GM23338 (cell line): ENCODE measurements around the gene ERI2. TPM values are rescaled to one million over a fixed set of nuclear protein-coding genes. Genes with fewer than 3 reads are reported as not detected.

Experiments used
- ATAC-seq: fragments of 200-7000 bp; cut with Tn5 transposase; 3 replicates; pipeline ENCODE4 v1.9.1; 2020
- DNase-seq: peaks from one replicate; pipeline ENCODE4 v3.0.0-alpha.2; 2015; ENCODE audit warnings: low spot score
- H2AFZ ChIP-seq: fragments of 200-600 bp; sonication (generic); 2 replicates; pipeline ENCODE4 v1.8.0; 2016; ENCODE audit warnings: antibody characterized with exemption, mild to moderate bottlenecking, moderate library complexity
- H3F3A ChIP-seq: fragments of 200-600 bp; sonication (generic); replicated peaks from 2 replicates; pipeline ENCODE4 v1.8.0; 2017; ENCODE audit warnings: antibody characterized with exemption, mixed run types, low read depth
- H3K27ac ChIP-seq: fragments of 200-600 bp; sonication (generic); 2 replicates; pipeline ENCODE4 v1.6.1; 2016; ENCODE audit warnings: low read depth
- H3K27me3 ChIP-seq: fragments of 200-600 bp; sonication (generic); 2 replicates; pipeline ENCODE4 v1.8.0; 2016; ENCODE audit warnings: mild to moderate bottlenecking, mixed run types, moderate library complexity; ENCODE audit not compliant: insufficient read depth
- H3K36me3 ChIP-seq: fragments of 200-600 bp; sonication (generic); 2 replicates; pipeline ENCODE4 v1.8.0; 2016; ENCODE audit warnings: mild to moderate bottlenecking; ENCODE audit not compliant: insufficient read depth
- H3K4me1 ChIP-seq: fragments of 200-600 bp; sonication (generic); 2 replicates; pipeline ENCODE4 v1.8.0; 2016; ENCODE audit warnings: mild to moderate bottlenecking, moderate library complexity; ENCODE audit not compliant: insufficient read depth
- H3K4me2 ChIP-seq: fragments of 200-600 bp; sonication (generic); 2 replicates; pipeline ENCODE4 v1.7.1; 2017; ENCODE audit warnings: mixed run types
- H3K4me3 ChIP-seq: fragments of 200-600 bp; sonication (generic); 2 replicates; pipeline ENCODE4 v1.6.1; 2016; ENCODE audit warnings: mixed run types
- H3K79me2 ChIP-seq: fragments of 200-600 bp; sonication (generic); replicated peaks from 2 replicates; pipeline ENCODE4 v1.8.0; 2017; ENCODE audit warnings: mild to moderate bottlenecking; ENCODE audit not compliant: insufficient read depth
- H3K9me2 ChIP-seq: fragments of 200-600 bp; sonication (generic); 2 replicates; pipeline ENCODE4 v1.8.0; 2017; ENCODE audit not compliant: insufficient read depth
- H4K20me1 ChIP-seq: fragments of 200-600 bp; sonication (generic); replicated peaks from 2 replicates; pipeline ENCODE4 v1.8.0; 2017; ENCODE audit warnings: mild to moderate bottlenecking; ENCODE audit not compliant: insufficient read depth
- H3K27ac Mint-ChIP-seq: 2 replicates; pipeline ENCODE4 v1.8.0; 2020; ENCODE audit warnings: inconsistent platforms, mild to moderate bottlenecking, moderate library complexity, mixed read lengths
- H3K27me3 Mint-ChIP-seq: 3 replicates; pipeline ENCODE4 v1.8.0; 2022; ENCODE audit warnings: low read depth, mild to moderate bottlenecking, moderate library complexity, mixed read lengths, inconsistent platforms; ENCODE audit not compliant: insufficient read depth, poor library complexity
- H3K36me3 Mint-ChIP-seq: 3 replicates; pipeline ENCODE4 v1.8.0; 2021; ENCODE audit warnings: low read depth, mild to moderate bottlenecking, inconsistent platforms, moderate library complexity, mixed read lengths
- H3K4me1 Mint-ChIP-seq: 3 replicates; pipeline ENCODE4 v1.8.0; 2020; ENCODE audit warnings: mild to moderate bottlenecking, inconsistent platforms, mixed read lengths
- H3K4me3 Mint-ChIP-seq: 3 replicates; pipeline ENCODE4 v1.8.0; 2021; ENCODE audit warnings: moderate library complexity, mild to moderate bottlenecking, inconsistent platforms, mixed read lengths
- H3K9me3 Mint-ChIP-seq: 3 replicates; pipeline ENCODE4 v1.8.0; 2020; ENCODE audit warnings: moderate library complexity, mild to moderate bottlenecking, inconsistent platforms, mixed read lengths
- EZH2phosphoT487 ChIP-seq: fragments of 200-600 bp; sonication (generic); IDR thresholded peaks from one replicate; pipeline ENCODE4 v1.8.1; 2018; ENCODE audit warnings: antibody characterized with exemption; ENCODE audit not compliant: unreplicated experiment
- polyA plus RNA-seq: library from polyadenylated mRNA; unstranded; fragments of >200 nt; fragmentation: Nextera tagmentation; extraction: Ambion mirVana; gene quantifications from 2 replicates; pipeline ENCODE4 v1.2.1, GENCODE V29; 2016
- total RNA-seq: library from RNA; depleted of rRNA; stranded (reverse); fragments of >200 nt; shearing (Covaris generic); gene quantifications from 2 replicates; pipeline ENCODE4 v1.2.3, GENCODE V29; 2014
- TF ChIP-seq, protein P1 (sequence below): IDR thresholded peaks from one replicate; pipeline ENCODE4 v1.6.1; 2018; ENCODE audit warnings: antibody characterized with exemption; ENCODE audit not compliant: unreplicated experiment
- TF ChIP-seq, protein P2 (sequence below): IDR thresholded peaks from 2 replicates; pipeline ENCODE4 v1.6.1; 2016; ENCODE audit warnings: antibody characterized with exemption
- TF ChIP-seq, protein P3 (sequence below): fragments of 250-450 bp; sonication (Bioruptor Pico); IDR thresholded peaks from 2 replicates; pipeline ENCODE4 v1.5.0; 2020; ENCODE audit warnings: mild to moderate bottlenecking, moderate library complexity

Gene ERI2
- total and polyA plus RNA-seq, 2 experiments from 2014 or later: 7.2 to 19.5 TPM

DNA sequence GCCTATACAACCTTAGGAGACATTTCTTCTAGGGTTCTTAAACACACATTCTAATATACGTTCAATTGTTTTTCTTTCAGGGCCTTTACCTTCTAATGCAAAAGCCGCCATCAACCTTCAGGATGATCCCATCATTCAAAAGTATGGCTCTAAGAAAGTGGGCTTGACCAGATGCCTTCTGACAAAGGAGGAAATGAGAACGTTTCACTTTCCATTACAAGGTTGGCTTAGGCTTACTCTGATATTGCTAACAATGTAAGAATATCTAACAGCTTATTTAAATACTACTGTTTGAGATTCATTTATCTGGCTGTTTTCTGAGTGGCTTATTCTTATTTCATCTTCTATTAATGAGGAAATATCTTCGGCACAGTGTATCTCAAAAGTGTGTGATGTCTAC, 15.4 kb upstream of the ERI2 start:
- ATAC-seq (no peak), DNase-seq (no peak)
- Histone ChIP-seq H3K79me2 (no peaks in the 10 kb centered on the region), H3K27ac (no peak overlapping the region), H3K9me2 (no peaks in the 10 kb centered on the region), H4K20me1 (no peaks in the 10 kb centered on the region), H3K36me3 (peaks cover 10% of the 10 kb centered on the region), H2AFZ (no peak overlapping the region), H3K27me3 (no peaks in the 10 kb centered on the region), H3K4me1 (no peaks in the 10 kb centered on the region), H3K4me2 (no peak overlapping the region), H3F3A (no peaks in the 10 kb centered on the region), H3K4me3 (no peak overlapping the region)
- Mint-ChIP-seq H3K4me3 (no peak overlapping the region), H3K36me3 (peaks cover 17% of the 10 kb centered on the region; the same call in 2 of the 3 replicates), H3K4me1 (no peaks in the 10 kb centered on the region), H3K27ac (no peak overlapping the region), H3K9me3 (no peaks in the 10 kb centered on the region; the same call in 1 of the 3 replicates), H3K27me3 (peaks cover 2% of the 10 kb centered on the region)
- TF ChIP-seq, protein P1, sequence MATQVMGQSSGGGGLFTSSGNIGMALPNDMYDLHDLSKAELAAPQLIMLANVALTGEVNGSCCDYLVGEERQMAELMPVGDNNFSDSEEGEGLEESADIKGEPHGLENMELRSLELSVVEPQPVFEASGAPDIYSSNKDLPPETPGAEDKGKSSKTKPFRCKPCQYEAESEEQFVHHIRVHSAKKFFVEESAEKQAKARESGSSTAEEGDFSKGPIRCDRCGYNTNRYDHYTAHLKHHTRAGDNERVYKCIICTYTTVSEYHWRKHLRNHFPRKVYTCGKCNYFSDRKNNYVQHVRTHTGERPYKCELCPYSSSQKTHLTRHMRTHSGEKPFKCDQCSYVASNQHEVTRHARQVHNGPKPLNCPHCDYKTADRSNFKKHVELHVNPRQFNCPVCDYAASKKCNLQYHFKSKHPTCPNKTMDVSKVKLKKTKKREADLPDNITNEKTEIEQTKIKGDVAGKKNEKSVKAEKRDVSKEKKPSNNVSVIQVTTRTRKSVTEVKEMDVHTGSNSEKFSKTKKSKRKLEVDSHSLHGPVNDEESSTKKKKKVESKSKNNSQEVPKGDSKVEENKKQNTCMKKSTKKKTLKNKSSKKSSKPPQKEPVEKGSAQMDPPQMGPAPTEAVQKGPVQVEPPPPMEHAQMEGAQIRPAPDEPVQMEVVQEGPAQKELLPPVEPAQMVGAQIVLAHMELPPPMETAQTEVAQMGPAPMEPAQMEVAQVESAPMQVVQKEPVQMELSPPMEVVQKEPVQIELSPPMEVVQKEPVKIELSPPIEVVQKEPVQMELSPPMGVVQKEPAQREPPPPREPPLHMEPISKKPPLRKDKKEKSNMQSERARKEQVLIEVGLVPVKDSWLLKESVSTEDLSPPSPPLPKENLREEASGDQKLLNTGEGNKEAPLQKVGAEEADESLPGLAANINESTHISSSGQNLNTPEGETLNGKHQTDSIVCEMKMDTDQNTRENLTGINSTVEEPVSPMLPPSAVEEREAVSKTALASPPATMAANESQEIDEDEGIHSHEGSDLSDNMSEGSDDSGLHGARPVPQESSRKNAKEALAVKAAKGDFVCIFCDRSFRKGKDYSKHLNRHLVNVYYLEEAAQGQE: no peak
- TF ChIP-seq, protein P2, sequence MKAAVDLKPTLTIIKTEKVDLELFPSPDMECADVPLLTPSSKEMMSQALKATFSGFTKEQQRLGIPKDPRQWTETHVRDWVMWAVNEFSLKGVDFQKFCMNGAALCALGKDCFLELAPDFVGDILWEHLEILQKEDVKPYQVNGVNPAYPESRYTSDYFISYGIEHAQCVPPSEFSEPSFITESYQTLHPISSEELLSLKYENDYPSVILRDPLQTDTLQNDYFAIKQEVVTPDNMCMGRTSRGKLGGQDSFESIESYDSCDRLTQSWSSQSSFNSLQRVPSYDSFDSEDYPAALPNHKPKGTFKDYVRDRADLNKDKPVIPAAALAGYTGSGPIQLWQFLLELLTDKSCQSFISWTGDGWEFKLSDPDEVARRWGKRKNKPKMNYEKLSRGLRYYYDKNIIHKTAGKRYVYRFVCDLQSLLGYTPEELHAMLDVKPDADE: no peak
- TF ChIP-seq EZH2phosphoT487: no peak
- TF ChIP-seq, protein P3, sequence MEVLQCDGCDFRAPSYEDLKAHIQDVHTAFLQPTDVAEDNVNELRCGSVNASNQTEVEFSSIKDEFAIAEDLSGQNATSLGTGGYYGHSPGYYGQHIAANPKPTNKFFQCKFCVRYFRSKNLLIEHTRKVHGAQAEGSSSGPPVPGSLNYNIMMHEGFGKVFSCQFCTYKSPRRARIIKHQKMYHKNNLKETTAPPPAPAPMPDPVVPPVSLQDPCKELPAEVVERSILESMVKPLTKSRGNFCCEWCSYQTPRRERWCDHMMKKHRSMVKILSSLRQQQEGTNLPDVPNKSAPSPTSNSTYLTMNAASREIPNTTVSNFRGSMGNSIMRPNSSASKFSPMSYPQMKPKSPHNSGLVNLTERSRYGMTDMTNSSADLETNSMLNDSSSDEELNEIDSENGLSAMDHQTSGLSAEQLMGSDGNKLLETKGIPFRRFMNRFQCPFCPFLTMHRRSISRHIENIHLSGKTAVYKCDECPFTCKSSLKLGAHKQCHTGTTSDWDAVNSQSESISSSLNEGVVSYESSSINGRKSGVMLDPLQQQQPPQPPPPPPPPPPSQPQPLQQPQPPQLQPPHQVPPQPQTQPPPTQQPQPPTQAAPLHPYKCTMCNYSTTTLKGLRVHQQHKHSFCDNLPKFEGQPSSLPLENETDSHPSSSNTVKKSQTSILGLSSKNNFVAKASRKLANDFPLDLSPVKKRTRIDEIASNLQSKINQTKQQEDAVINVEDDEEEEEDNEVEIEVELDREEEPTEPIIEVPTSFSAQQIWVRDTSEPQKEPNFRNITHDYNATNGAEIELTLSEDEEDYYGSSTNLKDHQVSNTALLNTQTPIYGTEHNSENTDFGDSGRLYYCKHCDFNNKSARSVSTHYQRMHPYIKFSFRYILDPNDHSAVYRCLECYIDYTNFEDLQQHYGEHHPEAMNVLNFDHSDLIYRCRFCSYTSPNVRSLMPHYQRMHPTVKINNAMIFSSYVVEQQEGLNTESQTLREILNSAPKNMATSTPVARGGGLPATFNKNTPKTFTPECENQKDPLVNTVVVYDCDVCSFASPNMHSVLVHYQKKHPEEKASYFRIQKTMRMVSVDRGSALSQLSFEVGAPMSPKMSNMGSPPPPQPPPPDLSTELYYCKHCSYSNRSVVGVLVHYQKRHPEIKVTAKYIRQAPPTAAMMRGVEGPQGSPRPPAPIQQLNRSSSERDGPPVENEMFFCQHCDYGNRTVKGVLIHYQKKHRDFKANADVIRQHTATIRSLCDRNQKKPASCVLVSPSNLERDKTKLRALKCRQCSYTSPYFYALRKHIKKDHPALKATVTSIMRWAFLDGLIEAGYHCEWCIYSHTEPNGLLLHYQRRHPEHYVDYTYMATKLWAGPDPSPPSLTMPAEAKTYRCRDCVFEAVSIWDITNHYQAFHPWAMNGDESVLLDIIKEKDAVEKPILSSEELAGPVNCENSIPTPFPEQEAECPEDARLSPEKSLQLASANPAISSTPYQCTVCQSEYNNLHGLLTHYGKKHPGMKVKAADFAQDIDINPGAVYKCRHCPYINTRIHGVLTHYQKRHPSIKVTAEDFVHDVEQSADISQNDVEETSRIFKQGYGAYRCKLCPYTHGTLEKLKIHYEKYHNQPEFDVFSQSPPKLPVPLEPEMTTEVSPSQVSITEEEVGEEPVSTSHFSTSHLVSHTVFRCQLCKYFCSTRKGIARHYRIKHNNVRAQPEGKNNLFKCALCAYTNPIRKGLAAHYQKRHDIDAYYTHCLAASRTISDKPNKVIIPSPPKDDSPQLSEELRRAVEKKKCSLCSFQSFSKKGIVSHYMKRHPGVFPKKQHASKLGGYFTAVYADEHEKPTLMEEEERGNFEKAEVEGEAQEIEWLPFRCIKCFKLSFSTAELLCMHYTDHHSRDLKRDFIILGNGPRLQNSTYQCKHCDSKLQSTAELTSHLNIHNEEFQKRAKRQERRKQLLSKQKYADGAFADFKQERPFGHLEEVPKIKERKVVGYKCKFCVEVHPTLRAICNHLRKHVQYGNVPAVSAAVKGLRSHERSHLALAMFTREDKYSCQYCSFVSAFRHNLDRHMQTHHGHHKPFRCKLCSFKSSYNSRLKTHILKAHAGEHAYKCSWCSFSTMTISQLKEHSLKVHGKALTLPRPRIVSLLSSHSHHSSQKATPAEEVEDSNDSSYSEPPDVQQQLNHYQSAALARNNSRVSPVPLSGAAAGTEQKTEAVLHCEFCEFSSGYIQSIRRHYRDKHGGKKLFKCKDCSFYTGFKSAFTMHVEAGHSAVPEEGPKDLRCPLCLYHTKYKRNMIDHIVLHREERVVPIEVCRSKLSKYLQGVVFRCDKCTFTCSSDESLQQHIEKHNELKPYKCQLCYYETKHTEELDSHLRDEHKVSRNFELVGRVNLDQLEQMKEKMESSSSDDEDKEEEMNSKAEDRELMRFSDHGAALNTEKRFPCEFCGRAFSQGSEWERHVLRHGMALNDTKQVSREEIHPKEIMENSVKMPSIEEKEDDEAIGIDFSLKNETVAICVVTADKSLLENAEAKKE (CRISPR knock-in tag): no peak
